Upper lobe of left lung (tissue), 6 donors: ENCODE results near the gene FABP6. TPM values are rescaled to one million over a fixed set of nuclear protein-coding genes. Genes with fewer than 3 reads are reported as not detected.

Source experiments
- ATAC-seq, 2 donors: fragments of 200-7000 bp; cut with Tn5 transposase; one replicate each; pipeline ENCODE4 v1.9.1; 2022; ENCODE audit warnings: mild to moderate bottlenecking in 2 of 2, moderate library complexity in 2 of 2; ENCODE audit not compliant: low FRiP score in 2 of 2
- DNase-seq, 2 donors: peaks; one replicate each; pipeline ENCODE4 v3.0.0-alpha.2; 2019 to 2020
- H3K27ac ChIP-seq, 4 donors: fragments of 200-600 bp; sonication (generic); one replicate each; pipeline ENCODE4 v1.5.1; 2016 to 2019
- H3K27me3 ChIP-seq, 4 donors: fragments of 200-600 bp; sonication (generic); one replicate each; pipeline ENCODE4 v1.5.1; 2017 to 2019
- H3K36me3 ChIP-seq, 4 donors: fragments of 200-600 bp; sonication (generic); one replicate each; pipeline ENCODE4 v1.5.1; 2016 to 2019
- H3K4me1 ChIP-seq, 4 donors: fragments of 200-600 bp; sonication (generic); one replicate each; pipeline ENCODE4 v1.5.1; 2018 to 2019
- H3K4me3 ChIP-seq, 4 donors: fragments of 200-600 bp; sonication (generic); one replicate each; pipeline ENCODE4 v1.5.1; 2017 to 2019; ENCODE audit warnings: mild to moderate bottlenecking in 2 of 4, moderate library complexity in 1 of 4
- H3K9me3 ChIP-seq, 4 donors: fragments of 200-600 bp; sonication (generic); one replicate each; pipeline ENCODE4 v1.5.1; 2018 to 2019
- EP300 ChIP-seq, 4 donors: sonication (generic); formaldehyde crosslinking; IDR thresholded peaks; one replicate each; pipeline ENCODE4 v1.5.1; 2017; ENCODE audit warnings: antibody characterized with exemption in 4 of 4, control low read depth in 2 of 4
- POLR2A ChIP-seq, 4 donors: fragments of 450-650 bp; IDR thresholded peaks; one replicate each; pipeline ENCODE4 v1.5.1; 2016 to 2017; ENCODE audit warnings: antibody characterized with exemption in 4 of 4, mild to moderate bottlenecking in 2 of 4
- POLR2AphosphoS5 ChIP-seq, 2 donors: sonication (generic); formaldehyde crosslinking; IDR thresholded peaks; one replicate each; pipeline ENCODE4 v1.5.1; 2017; ENCODE audit warnings: antibody characterized with exemption in 2 of 2
- WGBS, 2 donors: methylation state at CpG; one replicate each; pipeline ENCODE4 v1.1.5; 2017 to 2018; 5-methylcytosine and 5-hydroxymethylcytosine counted together
- total RNA-seq, 6 donors: library from RNA; depleted of rRNA in 4 of 6; stranded (reverse); fragments of >200 nt in 4 of 6; gene quantifications; one replicate each; pipeline versions ENCODE4 v1.1.0 to v1.2.1, GENCODE V29; 2016 to 2021
- TF ChIP-seq, protein P1 (sequence below), 6 experiments: fragments of 450-650 bp in 4 of 6; fragments of 200-600 bp in 2 of 6; sonication (generic) in 2 of 6; IDR thresholded peaks; one replicate each; pipeline ENCODE4 v1.5.1; 2016 to 2019; ENCODE audit warnings: antibody characterized with exemption in 6 of 6
- donor health status: DM: no; HTN: no; CAD: no; lungs with moderate emphysema.
- donor health status: DM: no; HTN: yes; CAD: no; lungs with severe emphysema.

FABP6 gene
- total RNA-seq, 6 donors from 2014 or later: 4.4 to 14.4 (median 9.1) TPM; not detected in 2

DNA sequence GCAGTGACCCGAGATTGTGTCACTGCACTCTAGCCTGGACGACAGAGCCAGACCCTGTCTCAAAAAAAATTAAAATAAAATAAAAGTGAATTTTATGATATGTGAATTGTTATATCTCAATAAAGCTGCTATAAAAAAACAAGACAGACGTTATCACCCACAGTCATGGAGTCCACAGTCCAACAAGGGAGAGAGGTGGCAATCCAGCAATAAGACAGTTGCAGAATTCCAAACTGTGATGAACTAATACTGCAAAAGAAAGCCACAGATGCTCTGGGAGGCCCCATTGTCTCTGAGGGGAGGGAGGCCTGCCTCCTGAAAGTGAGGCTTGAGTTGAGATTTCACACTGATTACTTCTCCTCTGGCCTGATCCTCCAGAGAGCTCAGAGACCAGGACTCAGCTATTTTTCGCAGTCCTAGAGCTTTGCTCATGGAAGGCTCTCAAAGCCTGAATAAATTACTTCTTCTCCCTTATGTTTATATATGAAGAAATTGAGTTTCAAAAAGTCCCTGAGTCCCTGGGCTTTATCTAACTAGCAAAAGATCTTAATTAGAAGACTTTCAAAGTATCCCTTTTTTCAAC is 55.1 kb downstream of the FABP6 start:
- H3K27ac ChIP-seq: no peak overlapping the region
- WGBS, 2 donors: 91 to 92% methylated on average over 4 of the region's 4 CpGs
- no peaks in the 10 kb centered on the region for H3K27me3 ChIP-seq
- peaks cover 0 to 9% (median 2%) of the 10 kb centered on the region in 4 donors for H3K36me3 ChIP-seq
- H3K4me3 ChIP-seq: no peak overlapping the region
- peaks cover 19 to 35% (median 28%) of the 10 kb centered on the region in 4 donors for H3K4me1 ChIP-seq
- DNase-seq (no peak), ATAC-seq (no peak)
- H3K9me3 ChIP-seq: no peaks in the 10 kb centered on the region
- TF ChIP-seq POLR2AphosphoS5 (IDR thresholded peaks at IDR 0.05) (no peak), POLR2A (IDR thresholded peaks at IDR 0.05) (no peak), EP300 (IDR thresholded peaks at IDR 0.05) (no peak)
- TF ChIP-seq, protein P1, sequence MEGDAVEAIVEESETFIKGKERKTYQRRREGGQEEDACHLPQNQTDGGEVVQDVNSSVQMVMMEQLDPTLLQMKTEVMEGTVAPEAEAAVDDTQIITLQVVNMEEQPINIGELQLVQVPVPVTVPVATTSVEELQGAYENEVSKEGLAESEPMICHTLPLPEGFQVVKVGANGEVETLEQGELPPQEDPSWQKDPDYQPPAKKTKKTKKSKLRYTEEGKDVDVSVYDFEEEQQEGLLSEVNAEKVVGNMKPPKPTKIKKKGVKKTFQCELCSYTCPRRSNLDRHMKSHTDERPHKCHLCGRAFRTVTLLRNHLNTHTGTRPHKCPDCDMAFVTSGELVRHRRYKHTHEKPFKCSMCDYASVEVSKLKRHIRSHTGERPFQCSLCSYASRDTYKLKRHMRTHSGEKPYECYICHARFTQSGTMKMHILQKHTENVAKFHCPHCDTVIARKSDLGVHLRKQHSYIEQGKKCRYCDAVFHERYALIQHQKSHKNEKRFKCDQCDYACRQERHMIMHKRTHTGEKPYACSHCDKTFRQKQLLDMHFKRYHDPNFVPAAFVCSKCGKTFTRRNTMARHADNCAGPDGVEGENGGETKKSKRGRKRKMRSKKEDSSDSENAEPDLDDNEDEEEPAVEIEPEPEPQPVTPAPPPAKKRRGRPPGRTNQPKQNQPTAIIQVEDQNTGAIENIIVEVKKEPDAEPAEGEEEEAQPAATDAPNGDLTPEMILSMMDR (IDR thresholded peaks at IDR 0.05): no peak

DNA sequence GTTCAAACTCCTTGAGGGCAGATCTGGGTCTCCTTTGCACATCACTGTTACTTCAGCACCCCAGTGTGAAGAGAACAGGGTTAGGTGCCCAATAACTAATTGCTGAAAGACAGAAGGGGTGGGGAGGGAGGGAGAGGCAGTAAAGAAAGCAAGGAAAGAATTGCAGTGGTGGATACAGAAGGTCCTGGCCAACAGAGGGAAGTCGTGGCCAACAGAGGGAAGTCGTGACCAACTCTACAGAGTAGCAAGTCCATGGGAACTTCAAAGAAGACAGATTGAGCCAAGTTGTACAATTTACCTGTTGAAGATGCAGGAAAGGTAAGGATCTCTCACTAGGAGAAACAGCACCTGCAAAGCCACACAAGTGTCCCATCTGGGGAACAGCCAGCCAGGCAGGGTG is 56.0 kb downstream of the FABP6 start:
- H3K27ac ChIP-seq: peak overlapping the region in 2 of 4 donors; percentile 55 to 77
- H3K27me3 ChIP-seq: no peaks in the 10 kb centered on the region
- peaks cover 25 to 39% (median 34%) of the 10 kb centered on the region in 4 donors for H3K4me1 ChIP-seq
- H3K36me3 ChIP-seq: peaks cover 0 to 3% (median under 1%) of the 10 kb centered on the region in 4 donors
- ATAC-seq (no peak), DNase-seq (no peak)
- WGBS, 2 donors: 66 to 78% methylated on average over 2 of the region's 2 CpGs
- TF ChIP-seq, protein P1 (IDR thresholded peaks at IDR 0.05): no peak
- no peak for TF ChIP-seq POLR2AphosphoS5 (IDR thresholded peaks at IDR 0.05)
- no peak for TF ChIP-seq POLR2A (IDR thresholded peaks at IDR 0.05)
- TF ChIP-seq EP300 (IDR thresholded peaks at IDR 0.05): no peak
- no peak overlapping the region for H3K4me3 ChIP-seq
- H3K9me3 ChIP-seq: no peaks in the 10 kb centered on the region

DNA sequence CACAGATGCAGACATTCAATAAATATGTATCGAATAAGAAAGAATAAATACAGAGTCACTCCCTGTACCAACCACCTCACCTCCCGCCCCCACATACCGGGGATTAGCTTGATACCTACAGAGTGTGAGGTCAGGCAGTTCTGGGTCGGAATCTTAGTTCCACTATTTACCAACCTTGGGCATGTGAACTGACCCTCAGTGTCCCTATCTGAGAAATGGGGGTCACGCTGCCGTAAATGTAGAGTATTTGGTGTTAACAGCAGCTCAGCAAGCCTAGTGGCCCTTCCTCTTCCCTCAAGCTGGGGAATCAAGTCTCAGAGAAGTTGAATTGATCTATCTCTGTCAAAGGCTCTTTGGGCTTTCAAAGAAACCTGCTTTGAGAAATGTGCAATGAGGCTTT is 57.6 kb downstream of the FABP6 start:
- Histone ChIP-seq H3K27me3 (no peaks in the 10 kb centered on the region), H3K4me1 (peaks cover 25 to 50% (median 38%) of the 10 kb centered on the region in 4 donors), H3K27ac (peak overlapping the region; percentile 62 to 78 (median 72)), H3K4me3 (no peak overlapping the region), H3K36me3 (no peaks in the 10 kb centered on the region), H3K9me3 (no peaks in the 10 kb centered on the region)
- WGBS, 2 donors: 73 to 77% methylated on average over 6 of the region's 6 CpGs
- no peak for ATAC-seq
- DNase-seq: no peak
- TF ChIP-seq POLR2AphosphoS5 (IDR thresholded peaks at IDR 0.05) (no peak), EP300 (IDR thresholded peaks at IDR 0.05) (no peak), POLR2A (IDR thresholded peaks at IDR 0.05) (no peak)
- TF ChIP-seq, protein P1 (IDR thresholded peaks at IDR 0.05): no peak

DNA sequence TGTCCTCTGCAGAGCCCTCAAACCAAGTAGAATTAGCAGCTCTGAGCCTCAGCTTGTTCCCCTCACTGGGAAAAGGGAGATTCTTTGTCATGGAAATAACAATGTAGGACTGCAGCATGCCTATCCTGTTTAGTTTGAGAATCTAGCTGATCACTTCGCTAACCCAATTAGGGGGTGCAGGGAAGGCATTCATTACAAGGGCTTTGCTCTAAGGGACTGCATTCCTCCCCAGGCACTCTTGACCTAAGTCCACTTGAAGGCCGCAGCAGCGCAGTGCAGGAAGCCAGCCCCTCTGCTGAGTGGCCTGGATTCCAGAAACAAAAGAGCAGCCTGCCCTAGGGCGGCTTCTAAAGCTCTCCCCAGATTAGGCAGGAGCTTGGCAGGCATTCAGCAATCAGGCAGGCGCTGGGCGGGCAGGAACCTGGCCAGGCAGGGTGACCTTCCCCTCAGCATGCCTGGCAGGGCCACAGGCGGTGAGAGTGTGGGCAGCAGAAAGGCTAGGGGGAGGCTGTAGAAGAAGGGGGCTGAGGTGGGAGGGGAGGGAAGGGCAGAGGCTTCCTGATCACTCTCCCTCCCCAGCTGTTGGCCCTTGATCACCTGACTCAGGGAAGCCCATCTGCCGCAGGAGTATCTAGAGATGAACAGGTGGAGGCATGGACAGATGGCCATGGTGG is 58.2 kb downstream of the FABP6 start:
- 20 to 35% methylated on average over 4 to 8 of the region's 8 CpGs for WGBS, 2 donors
- no peak overlapping the region for H3K4me3 ChIP-seq
- TF ChIP-seq POLR2AphosphoS5 (IDR thresholded peaks at IDR 0.05) (peak; percentile 37 to 42), POLR2A (IDR thresholded peaks at IDR 0.05) (peak in 1 of 4 donors; percentile 44), EP300 (IDR thresholded peaks at IDR 0.05) (peak in 1 of 4 donors; percentile 74)
- TF ChIP-seq, protein P1 (IDR thresholded peaks at IDR 0.05): no peak
- peak overlapping the region; percentile 62 to 78 (median 72) for H3K27ac ChIP-seq
- peak; percentile 83 to 95 for DNase-seq
- H3K27me3 ChIP-seq: no peaks in the 10 kb centered on the region
- H3K4me1 ChIP-seq: peaks cover 25 to 51% (median 40%) of the 10 kb centered on the region in 4 donors
- H3K9me3 ChIP-seq: no peaks in the 10 kb centered on the region
- peak; percentile 75 to 92 for ATAC-seq
- H3K36me3 ChIP-seq: no peaks in the 10 kb centered on the region

Other genes with a start within 250 kb of the FABP6 start
- gene TTC1, start 220.4 kb upstream of the FABP6 start, total RNA-seq: 10 to 100 TPM; 28.5 to 46.7 (median 38.8) TPM
- gene PWWP2A, start 110.1 kb upstream of the FABP6 start, total RNA-seq: 10 to 100 TPM; 19.6 to 46.1 (median 33.8) TPM
- gene CCNJL, start 83.1 kb downstream of the FABP6 start, total RNA-seq: 10 to 100 TPM; 15.6 to 25.2 (median 21.2) TPM
- 1 to 10 TPM in 1 of 6 donors, under 1 TPM in 4, not detected in 1; 0.39 to 3.1 (median 0.61) TPM for gene C1QTNF2, start 141.1 kb downstream of the FABP6 start, total RNA-seq
- 1 to 10 TPM in 5 of 6 donors, under 1 TPM in 1; 0.76 to 4.2 (median 3.2) TPM for gene FAM200C, start 170.5 kb downstream of the FABP6 start, total RNA-seq
- 100 to 1,000 TPM in 2 of 6 donors, 10 to 100 TPM in 4; 26.7 to 115 (median 60.7) TPM for gene SLU7, start 189.6 kb downstream of the FABP6 start, total RNA-seq
- gene PTTG1, start 192.3 kb downstream of the FABP6 start, total RNA-seq: 10 to 100 TPM in 3 of 6 donors, 1 to 10 TPM in 3; 4.3 to 34.8 (median 9.6) TPM